ENCODE results near the gene BASP1. TPM values are rescaled to one million over a fixed set of nuclear protein-coding genes. Genes with fewer than 3 reads are reported as not detected.

The BASP1 gene
- polyA plus RNA-seq, 1 of the 3 experiments (the other 2 are of a cell fraction) = 107 TPM

- no peak for DNase-seq
- WGBS (ENCODE audit: low lambda C conversion rate) = 96% methylated on average over 3 of the region's 3 CpGs
- H3K4me3 ChIP-seq (ENCODE audit: low read depth in 2 of 2, low read length in 1 of 2) = no peak overlapping the region
- peaks cover 24% of the 10 kb centered on the region for H3K79me2 ChIP-seq (ENCODE audit: insufficient read depth)
- H3K9me2 ChIP-seq = no peaks in the 10 kb centered on the region
- no peak overlapping the region for H3K4me2 ChIP-seq
- ChIA-PET CTCF (no interaction called here), POLR2A (no interaction called here)
- peaks cover 13% of the 10 kb centered on the region for H4K20me1 ChIP-seq (ENCODE audit: insufficient read depth)
- peaks cover 12% of the 10 kb centered on the region for H3F3A ChIP-seq (replicated peaks; ENCODE audit: insufficient read depth)
- no peaks in the 10 kb centered on the region for H3K9me3 ChIP-seq
- no peak overlapping the region for H3K9ac ChIP-seq
- H3K27ac ChIP-seq (ENCODE audit: low read depth in 2 of 2, low read length in 1 of 2) = no peak overlapping the region
- TF ChIP-seq CHD2 (IDR thresholded peaks at IDR 0.05; ENCODE audit: low read length, partially characterized antibody) = no peak
- no peak for TF ChIP-seq FOSL2 (IDR thresholded peaks at IDR 0.05; ENCODE audit: borderline replicate concordance, low read depth)
- TF ChIP-seq, protein P1, sequence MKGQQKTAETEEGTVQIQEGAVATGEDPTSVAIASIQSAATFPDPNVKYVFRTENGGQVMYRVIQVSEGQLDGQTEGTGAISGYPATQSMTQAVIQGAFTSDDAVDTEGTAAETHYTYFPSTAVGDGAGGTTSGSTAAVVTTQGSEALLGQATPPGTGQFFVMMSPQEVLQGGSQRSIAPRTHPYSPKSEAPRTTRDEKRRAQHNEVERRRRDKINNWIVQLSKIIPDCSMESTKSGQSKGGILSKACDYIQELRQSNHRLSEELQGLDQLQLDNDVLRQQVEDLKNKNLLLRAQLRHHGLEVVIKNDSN (IDR thresholded peaks at IDR 0.05; ENCODE audit: borderline replicate concordance, low read depth) = no peak
- no peak for TF ChIP-seq SIN3A (IDR thresholded peaks at IDR 0.05; ENCODE audit: borderline replicate concordance, low read depth, low read length)
- no peak for TF ChIP-seq YY1 (IDR thresholded peaks at IDR 0.05; ENCODE audit: low read depth)
- TF ChIP-seq EP300 (IDR thresholded peaks at IDR 0.05; ENCODE audit: borderline replicate concordance in 1 of 2, low read depth in 1 of 2, low read length in 1 of 2) = no peak
- TF ChIP-seq FOXM1 (IDR thresholded peaks at IDR 0.05; ENCODE audit: low read depth) = no peak
- TF ChIP-seq, protein P2, sequence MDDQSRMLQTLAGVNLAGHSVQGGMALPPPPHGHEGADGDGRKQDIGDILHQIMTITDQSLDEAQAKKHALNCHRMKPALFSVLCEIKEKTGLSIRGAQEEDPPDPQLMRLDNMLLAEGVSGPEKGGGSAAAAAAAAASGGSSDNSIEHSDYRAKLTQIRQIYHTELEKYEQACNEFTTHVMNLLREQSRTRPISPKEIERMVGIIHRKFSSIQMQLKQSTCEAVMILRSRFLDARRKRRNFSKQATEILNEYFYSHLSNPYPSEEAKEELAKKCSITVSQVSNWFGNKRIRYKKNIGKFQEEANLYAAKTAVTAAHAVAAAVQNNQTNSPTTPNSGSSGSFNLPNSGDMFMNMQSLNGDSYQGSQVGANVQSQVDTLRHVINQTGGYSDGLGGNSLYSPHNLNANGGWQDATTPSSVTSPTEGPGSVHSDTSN (IDR thresholded peaks at IDR 0.05) = no peak
- no peak for TF ChIP-seq REST (IDR thresholded peaks at IDR 0.05; ENCODE audit: low read depth, low read length)
- TF ChIP-seq SMC3 (IDR thresholded peaks at IDR 0.05; ENCODE audit: low read depth, low read length) = no peak
- no peaks in the 10 kb centered on the region; a peak in 1 of 4 replicates for H3K4me1 ChIP-seq (ENCODE audit: control insufficient read depth in 1 of 2, insufficient read depth in 2 of 2, low read depth in 1 of 2, low read length in 1 of 2)
- H3K36me3 ChIP-seq (replicated peaks in 1 of 2; ENCODE audit: control insufficient read depth in 1 of 2, insufficient read depth in 2 of 2, low read length in 1 of 2) = peaks cover 2 to 8% of the 10 kb centered on the region in 2 experiments
- H3K27me3 ChIP-seq (ENCODE audit: insufficient read depth) = no peaks in the 10 kb centered on the region
- no peak overlapping the region for H2AFZ ChIP-seq (ENCODE audit: low read depth)
Observed at GRCh38 chr5:17276445-17276844, 59.0 kb downstream of the BASP1 start.

DNA sequence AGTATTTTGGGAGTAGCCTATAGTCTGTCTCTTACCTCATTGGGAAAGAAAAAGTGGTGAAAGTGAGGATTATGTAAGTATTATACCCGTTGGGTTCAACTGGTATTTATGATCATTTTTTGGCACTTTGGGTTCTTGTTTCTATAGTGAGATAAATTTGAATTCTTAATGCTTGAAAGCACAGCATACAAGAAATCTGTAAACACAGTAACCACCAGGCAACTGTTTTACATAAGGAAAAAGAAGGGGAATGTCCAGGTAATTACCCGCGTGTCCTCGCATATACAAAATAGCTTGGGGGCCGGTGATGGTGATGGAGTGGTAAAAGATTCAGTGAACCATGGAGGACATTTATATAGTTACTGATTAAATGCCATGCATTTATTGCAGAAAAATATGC lies 60.5 kb downstream of the BASP1 start:
- peaks cover 2 to 8% of the 10 kb centered on the region in 2 experiments for H3K36me3 ChIP-seq (replicated peaks in 1 of 2; ENCODE audit: control insufficient read depth in 1 of 2, insufficient read depth in 2 of 2, low read length in 1 of 2)
- H4K20me1 ChIP-seq (ENCODE audit: insufficient read depth) = peaks cover under 1% of the 10 kb centered on the region; the same call in 1 of the 2 replicates
- H3K9ac ChIP-seq = no peak overlapping the region
- no peak overlapping the region for H2AFZ ChIP-seq (ENCODE audit: low read depth)
- ChIA-PET CTCF (interaction anchor here (1.2 kb wide), 1 partner anchor 12 kb away, joined by 3 read pairs; no protein-coding TSS in a partner anchor), POLR2A (no interaction called here)
- DNase-seq = no peak
- H3F3A ChIP-seq (replicated peaks; ENCODE audit: insufficient read depth) = peaks cover 12% of the 10 kb centered on the region
- H3K4me1 ChIP-seq (ENCODE audit: control insufficient read depth in 1 of 2, insufficient read depth in 2 of 2, low read depth in 1 of 2, low read length in 1 of 2) = no peaks in the 10 kb centered on the region; a peak in 1 of 4 replicates
- H3K4me2 ChIP-seq = no peak overlapping the region
- H3K4me3 ChIP-seq (ENCODE audit: low read depth in 2 of 2, low read length in 1 of 2) = no peak overlapping the region
- H3K79me2 ChIP-seq (ENCODE audit: insufficient read depth) = peaks cover 9% of the 10 kb centered on the region; the same call in 1 of the 2 replicates
- no peaks in the 10 kb centered on the region for H3K9me3 ChIP-seq
- H3K27me3 ChIP-seq (ENCODE audit: insufficient read depth) = no peaks in the 10 kb centered on the region
- WGBS (ENCODE audit: low lambda C conversion rate) = 96% methylated on average over 5 of the region's 5 CpGs
- H3K9me2 ChIP-seq = no peaks in the 10 kb centered on the region
- no peak overlapping the region for H3K27ac ChIP-seq (ENCODE audit: low read depth in 2 of 2, low read length in 1 of 2)
- TF ChIP-seq, protein P3, sequence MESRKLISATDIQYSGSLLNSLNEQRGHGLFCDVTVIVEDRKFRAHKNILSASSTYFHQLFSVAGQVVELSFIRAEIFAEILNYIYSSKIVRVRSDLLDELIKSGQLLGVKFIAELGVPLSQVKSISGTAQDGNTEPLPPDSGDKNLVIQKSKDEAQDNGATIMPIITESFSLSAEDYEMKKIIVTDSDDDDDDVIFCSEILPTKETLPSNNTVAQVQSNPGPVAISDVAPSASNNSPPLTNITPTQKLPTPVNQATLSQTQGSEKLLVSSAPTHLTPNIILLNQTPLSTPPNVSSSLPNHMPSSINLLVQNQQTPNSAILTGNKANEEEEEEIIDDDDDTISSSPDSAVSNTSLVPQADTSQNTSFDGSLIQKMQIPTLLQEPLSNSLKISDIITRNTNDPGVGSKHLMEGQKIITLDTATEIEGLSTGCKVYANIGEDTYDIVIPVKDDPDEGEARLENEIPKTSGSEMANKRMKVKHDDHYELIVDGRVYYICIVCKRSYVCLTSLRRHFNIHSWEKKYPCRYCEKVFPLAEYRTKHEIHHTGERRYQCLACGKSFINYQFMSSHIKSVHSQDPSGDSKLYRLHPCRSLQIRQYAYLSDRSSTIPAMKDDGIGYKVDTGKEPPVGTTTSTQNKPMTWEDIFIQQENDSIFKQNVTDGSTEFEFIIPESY (IDR thresholded peaks at IDR 0.05; ENCODE audit: borderline replicate concordance, low read depth) = no peak
- TF ChIP-seq USF2 (IDR thresholded peaks at IDR 0.05; ENCODE audit: borderline replicate concordance, low read depth, low read length) = no peak
- TF ChIP-seq FOSL2 (IDR thresholded peaks at IDR 0.05; ENCODE audit: borderline replicate concordance, low read depth) = no peak
- TF ChIP-seq NFIC (IDR thresholded peaks at IDR 0.05; ENCODE audit: borderline replicate concordance) = no peak
- no peak for TF ChIP-seq RCOR1 (IDR thresholded peaks at IDR 0.05; ENCODE audit: low read length)
- TF ChIP-seq EP300 (IDR thresholded peaks at IDR 0.05; ENCODE audit: borderline replicate concordance in 1 of 2, low read depth in 1 of 2, low read length in 1 of 2) = no peak
- no peak for TF ChIP-seq IRF3 (IDR thresholded peaks at IDR 0.05; ENCODE audit: low read depth, low read length)
- no peak for TF ChIP-seq MEF2A (IDR thresholded peaks at IDR 0.05; ENCODE audit: borderline replicate concordance, low read depth)
- TF ChIP-seq ELF1 (IDR thresholded peaks at IDR 0.05) = no peak
- no peak for TF ChIP-seq RFX5 (IDR thresholded peaks at IDR 0.05; ENCODE audit: low read length)
